Measurements from ENCODE around the gene KAT6B. TPM values are rescaled to one million over a fixed set of nuclear protein-coding genes. Genes with fewer than 3 reads are reported as not detected.

KAT6B gene
- total and polyA plus RNA-seq, 7 donors, result 2.1 to 21.3 (median 16.9) TPM

DNA sequence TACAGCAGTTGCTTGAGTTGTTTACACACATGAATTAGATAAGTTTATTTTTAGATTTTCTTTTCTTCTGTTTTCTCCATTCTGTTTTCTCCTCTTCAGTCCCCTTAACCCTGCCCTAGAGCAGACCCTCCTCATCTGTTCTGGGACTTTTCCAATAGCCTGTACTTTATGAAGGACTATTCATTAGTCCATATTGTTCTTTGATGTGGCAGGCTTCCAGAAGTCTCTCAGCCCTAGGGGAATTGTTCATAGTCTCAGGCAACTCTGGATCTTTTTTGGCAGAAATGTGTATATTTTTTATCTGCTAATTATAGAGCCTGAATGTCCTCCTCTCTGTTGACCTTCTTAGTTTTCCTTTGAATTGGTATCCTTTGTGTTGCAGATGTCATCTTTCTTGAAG, 25.4 kb downstream of the KAT6B start:
- H3K27me3 ChIP-seq (ENCODE audit: insufficient read depth in 3 of 3, low read length in 2 of 3), result no peaks in the 10 kb centered on the region
- H3K4me1 ChIP-seq, result peaks cover 55% of the 10 kb centered on the region
- H3K27ac ChIP-seq, result peak overlapping the region; percentile 56
- no peak for TF ChIP-seq CTCF (IDR thresholded peaks at IDR 0.05)
- intact Hi-C loops (cut with DNase I), result no loop called here
- DNase-seq (no peak), ATAC-seq (no peak)
- no peaks in the 10 kb centered on the region for H3K9me3 ChIP-seq
- H3K4me3 ChIP-seq, result no peak overlapping the region
- H3K36me3 ChIP-seq (ENCODE audit: insufficient read depth in 1 of 2, low read depth in 1 of 2), result no peaks in the 10 kb centered on the region

DNA sequence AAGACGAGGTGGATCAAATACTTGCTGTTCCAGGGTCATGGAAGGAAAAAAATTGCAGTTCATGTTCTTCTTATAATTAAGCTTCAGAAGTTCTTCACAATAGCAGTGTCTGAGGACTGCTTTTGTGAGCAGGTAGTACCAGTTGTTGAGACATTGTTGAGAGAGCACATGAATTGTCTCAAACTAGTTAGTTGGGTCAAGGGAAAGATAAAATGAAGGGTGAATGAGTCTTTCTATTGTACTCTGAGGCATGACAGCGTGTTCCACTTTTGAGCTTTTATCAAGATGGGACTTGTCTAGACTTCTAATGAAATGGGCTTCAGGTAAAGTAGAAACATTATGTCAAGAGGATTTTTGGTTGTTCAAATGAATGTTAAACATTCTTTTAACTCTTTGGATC, 26.0 kb downstream of the KAT6B start:
- 60 to 76% (median 62%) methylated on average over 2 of the region's 2 CpGs for WGBS, 3 donors
- DNase-seq, result no peak
- TF ChIP-seq CTCF (IDR thresholded peaks at IDR 0.05), result no peak
- Histone ChIP-seq H3K36me3 (ENCODE audit: insufficient read depth in 1 of 2, low read depth in 1 of 2) (no peaks in the 10 kb centered on the region), H3K27me3 (ENCODE audit: insufficient read depth in 3 of 3, low read length in 2 of 3) (no peaks in the 10 kb centered on the region), H3K4me1 (peaks cover 50% of the 10 kb centered on the region), H3K4me3 (no peak overlapping the region), H3K9me3 (no peaks in the 10 kb centered on the region), H3K27ac (peak overlapping the region; percentile 56)
- intact Hi-C loops (cut with DNase I), result no loop called here
- no peak for ATAC-seq

DNA sequence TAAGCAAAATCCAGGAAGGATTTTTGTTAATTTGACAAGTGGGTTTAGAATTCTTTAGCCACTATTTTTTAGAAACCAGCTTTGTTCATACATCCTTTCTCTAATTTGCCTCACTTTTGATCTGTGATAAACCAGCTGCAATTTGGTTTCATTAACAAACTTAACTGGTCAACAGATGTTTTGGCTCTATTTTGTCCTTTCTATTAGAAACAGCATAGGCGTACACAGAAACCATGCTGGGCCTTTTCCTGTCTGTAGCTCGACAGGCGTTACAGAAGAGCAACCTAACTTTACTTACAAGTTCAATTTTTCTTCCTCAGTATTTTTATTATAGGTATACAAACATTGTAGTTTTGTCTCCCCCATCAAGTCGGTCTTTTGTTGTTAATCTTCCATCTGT, 28.2 kb downstream of the KAT6B start:
- no peak for TF ChIP-seq CTCF (IDR thresholded peaks at IDR 0.05)
- Histone ChIP-seq H3K9me3 (no peaks in the 10 kb centered on the region), H3K27ac (no peak overlapping the region), H3K4me3 (peak overlapping the region; percentile 14), H3K36me3 (ENCODE audit: insufficient read depth in 1 of 2, low read depth in 1 of 2) (no peaks in the 10 kb centered on the region), H3K4me1 (peaks cover 54% of the 10 kb centered on the region), H3K27me3 (ENCODE audit: insufficient read depth in 3 of 3, low read length in 2 of 3) (no peaks in the 10 kb centered on the region)
- ATAC-seq (no peak), DNase-seq (no peak)
- 45 to 55% (median 48%) methylated on average over 4 of the region's 4 CpGs for WGBS, 3 donors
- intact Hi-C loops (cut with DNase I), result no loop called here

GRCh38 chr10:74855027-74855426, 28.6 kb downstream of the KAT6B start:
- 34 to 56% (median 41%) methylated on average over 2 of the region's 2 CpGs for WGBS, 3 donors
- H3K9me3 ChIP-seq, result no peaks in the 10 kb centered on the region
- peaks cover 56% of the 10 kb centered on the region for H3K4me1 ChIP-seq
- TF ChIP-seq CTCF (IDR thresholded peaks at IDR 0.05), result no peak
- ATAC-seq, result peak in 3 of 4 donors; percentile 25 to 55 (median 52)
- DNase-seq, result no peak
- no peaks in the 10 kb centered on the region for H3K36me3 ChIP-seq (ENCODE audit: insufficient read depth in 1 of 2, low read depth in 1 of 2)
- H3K27ac ChIP-seq, result no peak overlapping the region
- intact Hi-C loops (cut with DNase I), result no loop called here
- no peaks in the 10 kb centered on the region for H3K27me3 ChIP-seq (ENCODE audit: insufficient read depth in 3 of 3, low read length in 2 of 3)
- peak overlapping the region; percentile 14 for H3K4me3 ChIP-seq

DNA sequence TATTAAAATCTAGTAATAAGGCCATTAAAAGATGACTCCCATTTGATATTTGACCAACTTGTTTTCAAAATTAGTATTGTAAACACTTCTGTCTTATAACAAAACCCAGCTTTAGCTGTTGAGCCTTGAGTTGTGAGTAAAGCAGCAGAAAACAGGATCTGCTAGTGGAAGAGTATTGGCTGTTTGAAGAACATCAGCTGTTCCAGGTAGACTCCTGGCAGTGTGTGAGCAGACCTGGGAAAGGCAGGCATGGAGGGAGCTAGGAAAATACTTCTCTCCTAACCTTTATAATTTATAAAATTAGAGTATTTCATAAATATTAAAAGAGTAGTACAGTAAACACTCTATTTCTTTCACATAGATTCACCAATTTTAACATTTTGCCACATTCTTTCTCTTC, 29.0 kb downstream of the KAT6B start:
- intact Hi-C loops (cut with DNase I), result no loop called here
- H3K4me1 ChIP-seq, result peaks cover 52% of the 10 kb centered on the region
- DNase-seq, result no peak
- no peak for TF ChIP-seq CTCF (IDR thresholded peaks at IDR 0.05)
- no peaks in the 10 kb centered on the region for H3K27me3 ChIP-seq (ENCODE audit: insufficient read depth in 3 of 3, low read length in 2 of 3)
- no peaks in the 10 kb centered on the region for H3K9me3 ChIP-seq
- H3K36me3 ChIP-seq (ENCODE audit: insufficient read depth in 1 of 2, low read depth in 1 of 2), result no peaks in the 10 kb centered on the region
- H3K27ac ChIP-seq, result no peak overlapping the region
- H3K4me3 ChIP-seq, result no peak overlapping the region
- ATAC-seq, result no peak
